ENCODE data around the gene SNAPC3. TPM values are rescaled to one million over a fixed set of nuclear protein-coding genes. Genes with fewer than 3 reads are reported as not detected.
"Not testable (repeated sequence)": the region's sequence is repeated elsewhere in the genome, so short reads cannot be mapped to it uniquely, and the experiment has no call there.

The SNAPC3 gene
- total RNA-seq (27.6 TPM), polyA plus RNA-seq (ENCODE audit: insufficient read depth in 1 of 8, insufficient read length in 8 of 8, low replicate concordance in 1 of 8) (10 to 100 TPM; 22.0 to 29.0 (median 25.2) TPM)
- long read RNA-seq, donor 1, full-length matches to known transcripts: 5 of 28 reads
- long read RNA-seq, donor 1, partial matches to known transcripts: 23 of 28 reads
- long read RNA-seq, donor 1, other reads (novel, unspliced or antisense): 0 of 28 reads
- long read RNA-seq, donor 2, full-length matches to known transcripts: 2 of 2 reads
- long read RNA-seq, donor 2, partial matches to known transcripts: 0 of 2 reads
- long read RNA-seq, donor 2, other reads (novel, unspliced or antisense): 0 of 2 reads
- long read RNA-seq, donor 3, full-length matches to known transcripts: 10 of 67 reads
- long read RNA-seq, donor 3, partial matches to known transcripts: 57 of 67 reads
- long read RNA-seq, donor 3, other reads (novel, unspliced or antisense): 0 of 67 reads
- long read RNA-seq, donor 4, full-length matches to known transcripts: 7 of 7 reads
- long read RNA-seq, donor 4, partial matches to known transcripts: 0 of 7 reads
- long read RNA-seq, donor 4, other reads (novel, unspliced or antisense): 0 of 7 reads
- long read RNA-seq, donor 5, full-length matches to known transcripts: 21 of 158 reads
- long read RNA-seq, donor 5, partial matches to known transcripts: 130 of 158 reads
- long read RNA-seq, donor 5, other reads (novel, unspliced or antisense): 7 of 158 reads
- long read RNA-seq, donor 6, full-length matches to known transcripts: 8 of 8 reads
- long read RNA-seq, donor 6, partial matches to known transcripts: 0 of 8 reads
- long read RNA-seq, donor 6, other reads (novel, unspliced or antisense): 0 of 8 reads
- long read RNA-seq, donor 7, full-length matches to known transcripts: 6 of 18 reads
- long read RNA-seq, donor 7, partial matches to known transcripts: 12 of 18 reads
- long read RNA-seq, donor 7, other reads (novel, unspliced or antisense): 0 of 18 reads
- long read RNA-seq, donor 8, full-length matches to known transcripts: 3 of 3 reads
- long read RNA-seq, donor 8, partial matches to known transcripts: 0 of 3 reads
- long read RNA-seq, donor 8, other reads (novel, unspliced or antisense): 0 of 3 reads
- long read RNA-seq, donor 9, full-length matches to known transcripts: 5 of 53 reads
- long read RNA-seq, donor 9, partial matches to known transcripts: 43 of 53 reads
- long read RNA-seq, donor 9, other reads (novel, unspliced or antisense): 5 of 53 reads
- long read RNA-seq, donor 10, full-length matches to known transcripts: 9 of 139 reads
- long read RNA-seq, donor 10, partial matches to known transcripts: 130 of 139 reads
- long read RNA-seq, donor 10, other reads (novel, unspliced or antisense): 0 of 139 reads
- long read RNA-seq, donor 11, partial matches to known transcripts: 46 of 46 reads
- long read RNA-seq, donor 11, other reads (novel, unspliced or antisense): 0 of 46 reads

DNA sequence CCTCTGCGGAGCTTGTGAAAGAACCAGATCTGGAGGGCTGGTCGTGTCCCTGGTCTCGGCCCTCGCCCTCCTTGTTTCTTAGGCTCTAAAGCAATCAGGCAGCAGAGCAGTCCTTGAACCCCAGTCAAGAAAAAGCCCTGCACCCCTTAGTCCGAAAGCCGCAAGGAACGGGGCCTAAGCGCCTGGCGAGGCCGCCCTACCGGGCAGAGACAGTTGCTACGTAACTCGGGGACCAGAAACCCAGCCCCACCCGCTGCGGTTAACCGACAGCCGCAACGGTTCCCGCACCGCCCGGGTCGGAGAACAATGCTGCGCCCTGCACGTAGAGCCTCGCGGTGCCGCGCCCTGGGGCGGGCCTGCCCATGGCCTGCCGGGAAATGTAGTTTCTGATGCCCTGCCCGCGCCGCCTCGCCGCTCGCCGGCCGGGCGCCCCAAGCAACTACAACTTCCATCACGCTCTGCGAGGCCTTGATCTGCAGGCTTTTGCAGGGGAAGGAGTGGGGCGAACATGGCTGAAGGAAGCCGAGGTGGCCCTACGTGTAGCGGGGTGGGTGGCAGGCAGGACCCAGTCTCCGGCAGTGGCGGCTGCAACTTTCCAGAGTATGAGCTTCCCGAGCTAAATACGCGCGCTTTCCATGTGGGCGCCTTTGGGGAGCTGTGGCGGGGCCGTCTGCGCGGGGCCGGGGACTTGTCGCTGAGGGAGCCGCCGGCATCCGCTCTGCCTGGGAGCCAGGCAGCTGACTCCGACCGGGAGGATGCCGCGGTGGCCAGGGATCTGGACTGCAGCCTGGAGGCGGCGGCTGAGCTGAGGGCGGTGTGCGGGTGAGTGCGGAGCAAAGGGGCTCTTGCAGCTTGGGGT lies at the start of gene SNAPC3:
Gene SNAPC3 (plus strand): TSS at position 505 of the 859 bp plus-strand sequence. CDS start 4 bp downstream, at position 509.
- Histone ChIP-seq H3K36me3 (ENCODE audit: control insufficient read depth, insufficient read depth, low read length) (peaks cover 18% of the 10 kb centered on the region), H3K4me1 (ENCODE audit: control insufficient read depth, insufficient read depth, low read length) (peaks cover 9% of the 10 kb centered on the region), H3K4me3 (ENCODE audit: low read length) (peak within 1 kb of the TSS; percentile 98), H3K27ac (ENCODE audit: low read length) (peak within 1 kb of the TSS; percentile 98), H3K9me3 (replicated peaks; ENCODE audit: control insufficient read depth, low read depth, low read length) (no peaks in the 10 kb centered on the region), H3K27me3 (ENCODE audit: control insufficient read depth, insufficient read depth, low read length) (no peaks in the 10 kb centered on the region)
- peak; percentile 98 for DNase-seq
- under 1% methylated on average over 60 of the region's 70 CpGs for WGBS (ENCODE audit: insufficient coverage)

GRCh38 chr9:15373881-15374280 lies 48.8 kb upstream of the SNAPC3 start:
- no peak for DNase-seq
- 80% methylated on average over 1 of the region's 2 CpGs for WGBS (ENCODE audit: insufficient coverage)
- H3K27ac ChIP-seq (ENCODE audit: low read length): no peak overlapping the region
- H3K4me1 ChIP-seq (ENCODE audit: control insufficient read depth, insufficient read depth, low read length): no peaks in the 10 kb centered on the region
- H3K4me3 ChIP-seq (ENCODE audit: low read length): no peak overlapping the region
- H3K36me3 ChIP-seq (ENCODE audit: control insufficient read depth, insufficient read depth, low read length): no peaks in the 10 kb centered on the region
- no peaks in the 10 kb centered on the region for H3K27me3 ChIP-seq (ENCODE audit: control insufficient read depth, insufficient read depth, low read length)
- H3K9me3 ChIP-seq (replicated peaks; ENCODE audit: control insufficient read depth, low read depth, low read length): no peaks in the 10 kb centered on the region

DNA sequence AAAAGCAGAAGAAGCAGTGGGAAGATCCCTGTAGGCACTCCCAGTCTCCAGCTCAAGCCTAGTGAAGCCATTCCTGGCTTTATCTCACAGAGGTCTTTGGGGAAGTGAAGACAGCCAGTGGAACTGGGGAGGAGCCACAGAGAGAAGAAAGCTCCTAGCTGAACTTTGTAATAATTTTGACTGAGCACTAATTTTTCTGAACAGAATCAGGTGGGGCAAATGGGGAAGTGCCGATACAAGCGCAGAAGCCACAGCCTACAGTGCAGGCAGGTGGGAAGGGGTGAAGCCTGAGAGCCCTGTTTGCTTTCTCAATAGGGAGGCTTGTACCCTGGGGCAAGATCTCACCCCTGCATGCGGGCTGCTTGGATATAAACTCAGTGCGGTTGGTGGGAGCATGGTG lies 48.4 kb upstream of the SNAPC3 start:
- Histone ChIP-seq H3K9me3 (replicated peaks; ENCODE audit: control insufficient read depth, low read depth, low read length) (no peaks in the 10 kb centered on the region), H3K4me3 (ENCODE audit: low read length) (no peak overlapping the region), H3K36me3 (ENCODE audit: control insufficient read depth, insufficient read depth, low read length) (no peaks in the 10 kb centered on the region), H3K27ac (ENCODE audit: low read length) (no peak overlapping the region), H3K27me3 (ENCODE audit: control insufficient read depth, insufficient read depth, low read length) (no peaks in the 10 kb centered on the region), H3K4me1 (ENCODE audit: control insufficient read depth, insufficient read depth, low read length) (no peaks in the 10 kb centered on the region)
- no peak for DNase-seq
- 85% methylated on average over 2 of the region's 4 CpGs for WGBS (ENCODE audit: insufficient coverage)

DNA sequence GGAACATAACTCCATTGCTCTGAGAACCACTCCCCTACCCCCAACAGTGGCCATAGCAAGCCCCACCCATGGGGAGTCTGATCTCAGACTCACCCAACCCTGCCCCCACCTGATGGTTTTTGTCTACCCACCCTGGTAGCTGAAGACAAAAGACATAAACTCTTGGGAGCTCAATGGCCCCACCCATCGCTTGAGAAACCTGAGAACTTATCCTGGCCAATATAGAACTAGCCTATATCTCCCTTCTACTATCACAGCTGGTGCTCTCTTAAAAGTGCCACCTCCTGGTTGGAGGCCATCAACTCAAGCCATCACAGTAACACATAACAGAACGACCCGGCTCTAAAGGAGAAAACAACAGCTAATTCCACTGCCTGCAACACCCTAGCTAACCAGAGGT lies 47.9 kb upstream of the SNAPC3 start:
- WGBS (ENCODE audit: insufficient coverage): 74% methylated on average over 3 of the region's 3 CpGs
- no peak overlapping the region for H3K27ac ChIP-seq (ENCODE audit: low read length)
- no peaks in the 10 kb centered on the region for H3K27me3 ChIP-seq (ENCODE audit: control insufficient read depth, insufficient read depth, low read length)
- DNase-seq: no peak
- no peaks in the 10 kb centered on the region for H3K36me3 ChIP-seq (ENCODE audit: control insufficient read depth, insufficient read depth, low read length)
- H3K4me3 ChIP-seq (ENCODE audit: low read length): no peak overlapping the region
- H3K4me1 ChIP-seq (ENCODE audit: control insufficient read depth, insufficient read depth, low read length): no peaks in the 10 kb centered on the region
- no peaks in the 10 kb centered on the region for H3K9me3 ChIP-seq (replicated peaks; ENCODE audit: control insufficient read depth, low read depth, low read length)

DNA sequence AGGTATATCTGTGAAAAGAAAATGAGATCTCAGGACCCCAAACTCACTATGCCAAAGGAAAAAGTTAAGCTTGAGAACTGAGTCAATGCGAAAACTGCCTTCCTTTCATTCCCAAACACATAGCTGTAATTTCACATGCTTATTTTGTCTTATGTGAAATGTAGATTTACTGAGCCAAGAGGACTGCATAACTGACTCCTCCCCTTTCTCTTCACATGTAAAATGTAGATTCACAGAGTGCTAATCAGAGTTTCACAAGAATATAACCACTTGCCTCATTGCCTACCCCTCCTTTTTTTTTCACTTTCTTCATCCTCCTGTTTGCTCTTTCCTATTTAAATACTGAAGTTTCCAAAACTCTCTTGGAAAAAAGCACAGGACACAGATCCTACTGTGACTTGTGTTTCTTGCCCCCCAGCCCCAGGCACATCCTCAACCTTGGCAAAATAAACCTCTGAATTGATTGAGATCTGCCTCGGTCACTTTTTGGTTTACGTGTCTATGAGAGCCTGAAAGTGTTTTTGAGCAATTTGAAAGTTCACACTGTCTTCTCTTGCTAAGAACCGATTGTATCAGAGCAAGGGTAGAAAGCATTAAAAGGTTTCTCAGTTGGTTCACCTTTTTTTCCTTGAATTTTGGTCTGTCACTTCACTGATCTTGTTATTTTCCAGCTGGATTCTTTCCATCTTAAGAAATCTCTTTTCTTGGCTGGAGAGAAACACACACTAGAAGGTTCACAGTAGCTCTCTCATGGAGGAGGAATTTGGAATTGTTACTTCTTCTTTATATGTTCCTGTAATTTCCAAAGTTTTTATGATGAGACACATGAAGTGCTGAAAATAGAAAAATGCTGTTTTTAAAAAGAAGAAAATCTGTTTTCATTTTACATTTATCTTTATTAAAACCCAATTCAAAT lies 44.8 kb upstream of the SNAPC3 start:
- peak; percentile 60 for DNase-seq
- H3K27me3 ChIP-seq (ENCODE audit: control insufficient read depth, insufficient read depth, low read length): no peaks in the 10 kb centered on the region
- no peak overlapping the region for H3K4me3 ChIP-seq (ENCODE audit: low read length)
- no peak overlapping the region for H3K27ac ChIP-seq (ENCODE audit: low read length)
- no CpG with 5 or more reads among the region's 4 CpGs for WGBS (ENCODE audit: insufficient coverage)
- H3K9me3 ChIP-seq (replicated peaks; ENCODE audit: control insufficient read depth, low read depth, low read length): no peaks in the 10 kb centered on the region
- H3K4me1 ChIP-seq (ENCODE audit: control insufficient read depth, insufficient read depth, low read length): no peaks in the 10 kb centered on the region
- no peaks in the 10 kb centered on the region for H3K36me3 ChIP-seq (ENCODE audit: control insufficient read depth, insufficient read depth, low read length)

GRCh38 chr9:15379317-15379716 lies 43.4 kb upstream of the SNAPC3 start:
- not testable (repeated sequence) for H3K36me3 ChIP-seq (ENCODE audit: control insufficient read depth, insufficient read depth, low read length); DNase-seq; H3K4me3 ChIP-seq (ENCODE audit: low read length); H3K27me3 ChIP-seq (ENCODE audit: control insufficient read depth, insufficient read depth, low read length); H3K4me1 ChIP-seq (ENCODE audit: control insufficient read depth, insufficient read depth, low read length); H3K27ac ChIP-seq (ENCODE audit: low read length); H3K9me3 ChIP-seq (replicated peaks; ENCODE audit: control insufficient read depth, low read depth, low read length)
- WGBS (ENCODE audit: insufficient coverage): 63% methylated on average over 2 of the region's 4 CpGs

DNA sequence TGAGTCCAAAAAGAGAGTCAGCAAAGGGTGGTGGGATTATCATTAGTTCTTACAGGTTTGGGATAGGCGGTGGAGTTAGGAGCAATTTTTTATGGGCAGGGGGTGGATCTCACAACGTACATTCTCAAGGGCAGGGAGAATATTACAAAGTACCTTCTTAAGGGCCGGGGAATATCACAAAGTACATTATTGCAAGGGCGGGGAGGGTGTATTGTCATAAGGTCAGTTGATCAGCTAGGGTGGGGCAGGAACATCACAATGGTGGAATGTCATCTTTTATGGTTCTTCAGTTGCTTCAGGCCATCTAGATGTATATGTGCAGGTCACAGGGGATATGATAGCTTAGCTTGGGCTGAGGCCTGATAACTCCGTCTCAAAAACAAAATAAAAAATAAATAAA lies 42.8 kb upstream of the SNAPC3 start:
- H3K9me3 ChIP-seq (replicated peaks; ENCODE audit: control insufficient read depth, low read depth, low read length); H3K27me3 ChIP-seq (ENCODE audit: control insufficient read depth, insufficient read depth, low read length); DNase-seq; H3K4me3 ChIP-seq (ENCODE audit: low read length); H3K27ac ChIP-seq (ENCODE audit: low read length); H3K4me1 ChIP-seq (ENCODE audit: control insufficient read depth, insufficient read depth, low read length); H3K36me3 ChIP-seq (ENCODE audit: control insufficient read depth, insufficient read depth, low read length): not testable (repeated sequence)
- WGBS (ENCODE audit: insufficient coverage): 60% methylated on average over 1 of the region's 5 CpGs

GRCh38 chr9:15381491-15381890 lies 41.2 kb upstream of the SNAPC3 start:
- Histone ChIP-seq H3K9me3 (replicated peaks; ENCODE audit: control insufficient read depth, low read depth, low read length) (no peaks in the 10 kb centered on the region), H3K36me3 (ENCODE audit: control insufficient read depth, insufficient read depth, low read length) (no peaks in the 10 kb centered on the region), H3K27me3 (ENCODE audit: control insufficient read depth, insufficient read depth, low read length) (no peaks in the 10 kb centered on the region), H3K27ac (ENCODE audit: low read length) (no peak overlapping the region), H3K4me1 (ENCODE audit: control insufficient read depth, insufficient read depth, low read length) (no peaks in the 10 kb centered on the region), H3K4me3 (ENCODE audit: low read length) (no peak overlapping the region)
- DNase-seq: no peak
- WGBS (ENCODE audit: insufficient coverage): 44% methylated on average over 1 of the region's 1 CpG
